ENCODE results near the gene PDSS2. TPM values are rescaled to one million over a fixed set of nuclear protein-coding genes. Genes with fewer than 3 reads are reported as not detected.

Gene PDSS2
- total and polyA plus RNA-seq, 9 of the 15 experiments (the other 6 are each of a cell fraction or from before 2014, with no cell fraction given): 5.8 to 21.1 (median 12.0) TPM

DNA sequence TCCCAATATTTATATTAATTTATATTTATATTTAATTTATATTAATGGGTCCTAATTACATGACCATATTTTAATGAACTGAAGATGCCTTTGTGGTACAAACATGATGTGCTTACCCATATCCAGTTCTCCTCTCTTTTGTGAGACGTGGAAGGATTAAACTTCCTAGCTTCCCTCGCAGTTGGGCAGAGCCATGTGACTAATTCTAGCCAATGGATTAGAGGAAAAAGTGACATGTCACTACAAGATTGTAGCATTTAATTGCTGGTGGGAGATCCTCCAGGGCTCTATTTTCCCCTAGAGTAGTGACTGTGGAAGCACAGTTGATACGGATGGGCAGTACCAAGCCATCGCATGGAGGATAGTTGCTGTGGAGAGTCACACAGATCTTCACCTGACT, 25.8 kb upstream of the PDSS2 start (continued):
- peak; percentile 48 for TF ChIP-seq USF2 (CRISPR knock-in tag; IDR thresholded peaks at IDR 0.05)

GRCh38 chr6:107479089-107479690, 19.8 kb upstream of the PDSS2 start:
- DNase-seq (ENCODE audit: extremely low read depth in 1 of 4, low spot score in 3 of 4) (no peak), ATAC-seq (no peak), FAIRE-seq (no peak)
- no TSS peak for BruUV-seq (replicated peaks)
- ChIA-PET CTCF (ENCODE audit: low intra/inter-chr PET ratio) (no interaction called here), POLR2A (interaction anchor here (1.0 kb wide), 1 partner anchor 10 kb away, joined by 3 read pairs; no protein-coding TSS in a partner anchor)
- no peak overlapping the region for H3K4me2 ChIP-seq (ENCODE audit: insufficient read depth, low read length)
- no peak overlapping the region for H3K4me3 ChIP-seq
- H3K4me1 ChIP-seq (replicated peaks in 1 of 2; ENCODE audit: control insufficient read depth in 2 of 2, insufficient read depth in 2 of 2, low read length in 2 of 2): no peaks in the 10 kb centered on the region
- peaks cover 13 to 17% of the 10 kb centered on the region in 2 experiments for H3K27me3 ChIP-seq (ENCODE audit: control insufficient read depth in 2 of 2, insufficient read depth in 2 of 2, low read length in 2 of 2)
- H2AFZ ChIP-seq (ENCODE audit: low read depth, low read length): no peak overlapping the region
- no peaks in the 10 kb centered on the region for H3K9me1 ChIP-seq (ENCODE audit: control insufficient read depth, insufficient read depth, low read length)
- H3K36me3 ChIP-seq (ENCODE audit: control insufficient read depth, insufficient read depth, low read length): no peaks in the 10 kb centered on the region
- H3K9me3 ChIP-seq (replicated peaks; ENCODE audit: control insufficient read depth, insufficient read depth, low read depth, low read length): no peaks in the 10 kb centered on the region
- 2% methylated on average over 4 of the region's 4 CpGs for WGBS (ENCODE audit: insufficient coverage, low coverage, missing lambda C conversion rate)
- intact Hi-C loops (cut with micrococcal nuclease): no loop called here
- in situ Hi-C loops (cut with MboI): no loop called here
- H3K79me2 ChIP-seq (ENCODE audit: control insufficient read depth, insufficient read depth, low read length): no peaks in the 10 kb centered on the region
- H3K9ac ChIP-seq (ENCODE audit: insufficient read depth in 1 of 2, low read depth in 2 of 2, low read length in 2 of 2): no peak overlapping the region
- H4K20me1 ChIP-seq (replicated peaks; ENCODE audit: control insufficient read depth, insufficient read depth, low read length): no peaks in the 10 kb centered on the region
- H3K27ac ChIP-seq (ENCODE audit: extremely low read depth, low read depth, low read length): no peak overlapping the region
- TF ChIP-seq DIDO1 (tag; IDR thresholded peaks at IDR 0.05; ENCODE audit: low read depth): no peak
- TF ChIP-seq POLR2AphosphoS2 (IDR thresholded peaks at IDR 0.05; ENCODE audit: low read length): no peak
- no peak for TF ChIP-seq ZNF3 (CRISPR knock-in tag; IDR thresholded peaks at IDR 0.05)
- no peak for TF ChIP-seq ZNF282 (CRISPR knock-in tag; IDR thresholded peaks at IDR 0.05)
- TF ChIP-seq ZNF644 (tag; IDR thresholded peaks at IDR 0.05; ENCODE audit: low read depth): no peak
- TF ChIP-seq ZNF174 (CRISPR knock-in tag; IDR thresholded peaks at IDR 0.05): no peak
- TF ChIP-seq CHCHD3 (CRISPR knock-in tag; IDR thresholded peaks at IDR 0.05): no peak
- TF ChIP-seq L3MBTL2 (IDR thresholded peaks at IDR 0.05): no peak
- TF ChIP-seq ZFP36 (IDR thresholded peaks at IDR 0.05; ENCODE audit: low read depth, low read length, partially characterized antibody): no peak
- peak; percentile 29; the same call in 1 of the 2 replicates for TF ChIP-seq BMI1 (IDR thresholded peaks at IDR 0.05; ENCODE audit: low read length)
- TF ChIP-seq GATAD2A (IDR thresholded peaks at IDR 0.05): no peak
- no peak for TF ChIP-seq RBM25 (IDR thresholded peaks at IDR 0.05; ENCODE audit: low read depth, low read length, severe bottlenecking)
- TF ChIP-seq ATF2 (CRISPR knock-in tag; IDR thresholded peaks at IDR 0.05): no peak
- TF ChIP-seq SMC3 (conservative IDR thresholded peaks at IDR 0.05; ENCODE audit: insufficient read depth, low read depth, low read length): no peak
- TF ChIP-seq FOXK2 (conservative IDR thresholded peaks at IDR 0.05 in 1 of 2, IDR thresholded peaks at IDR 0.05 in 1 of 2; ENCODE audit: low read depth in 2 of 2): no peak
- no peak for TF ChIP-seq SAFB (IDR thresholded peaks at IDR 0.05; ENCODE audit: borderline replicate concordance, low read depth, low read length)
- TF ChIP-seq BCL6 (CRISPR knock-in tag; IDR thresholded peaks at IDR 0.05): no peak
- no peak for TF ChIP-seq DMBX1 (CRISPR knock-in tag; IDR thresholded peaks at IDR 0.05; ENCODE audit: borderline replicate concordance)
- TF ChIP-seq, protein P1, sequence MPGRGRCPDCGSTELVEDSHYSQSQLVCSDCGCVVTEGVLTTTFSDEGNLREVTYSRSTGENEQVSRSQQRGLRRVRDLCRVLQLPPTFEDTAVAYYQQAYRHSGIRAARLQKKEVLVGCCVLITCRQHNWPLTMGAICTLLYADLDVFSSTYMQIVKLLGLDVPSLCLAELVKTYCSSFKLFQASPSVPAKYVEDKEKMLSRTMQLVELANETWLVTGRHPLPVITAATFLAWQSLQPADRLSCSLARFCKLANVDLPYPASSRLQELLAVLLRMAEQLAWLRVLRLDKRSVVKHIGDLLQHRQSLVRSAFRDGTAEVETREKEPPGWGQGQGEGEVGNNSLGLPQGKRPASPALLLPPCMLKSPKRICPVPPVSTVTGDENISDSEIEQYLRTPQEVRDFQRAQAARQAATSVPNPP (IDR thresholded peaks at IDR 0.05; ENCODE audit: borderline replicate concordance, insufficient read depth, insufficient read length): no peak
